Neuronal stem cell (in vitro differentiated cells): ENCODE measurements around the gene CC2D2B.
"Not testable (repeated sequence)": the region's sequence is repeated elsewhere in the genome, so short reads cannot be mapped to it uniquely, and the experiment has no call there.

Source experiments
- DNase-seq: peaks from one replicate; pipeline ENCODE4 v3.0.0-alpha.2; 2013; ENCODE audit warnings: low spot score
- H2AFZ ChIP-seq: one replicate; pipeline ENCODE4 v1.6.1; 2013; ENCODE audit warnings: mild to moderate bottlenecking, low read length, inconsistent platforms
- H2AK5ac ChIP-seq: 2 replicates; pipeline ENCODE4 v1.6.1; 2013; ENCODE audit warnings: low read depth, mild to moderate bottlenecking, inconsistent platforms, low read length, moderate library complexity, mixed read lengths
- H2BK120ac ChIP-seq: 2 replicates; pipeline ENCODE4 v1.6.1; 2013; ENCODE audit warnings: low read depth, mild to moderate bottlenecking, inconsistent platforms, low read length, moderate library complexity, mixed read lengths
- H2BK12ac ChIP-seq: one replicate; pipeline ENCODE4 v1.6.1; 2013; ENCODE audit warnings: low read length, inconsistent platforms
- H2BK15ac ChIP-seq: 2 replicates; pipeline ENCODE4 v1.6.1; 2013; ENCODE audit warnings: mild to moderate bottlenecking, low read length, inconsistent platforms, mixed read lengths
- H2BK5ac ChIP-seq: one replicate; pipeline ENCODE4 v1.6.1; 2013; ENCODE audit warnings: inconsistent platforms, mild to moderate bottlenecking, low read length, moderate library complexity
- H3K14ac ChIP-seq: one replicate; pipeline ENCODE4 v1.6.1; 2013; ENCODE audit warnings: low read length, inconsistent platforms
- H3K18ac ChIP-seq: 2 replicates; pipeline ENCODE4 v1.6.1; 2013; ENCODE audit warnings: low read length, inconsistent platforms
- H3K23ac ChIP-seq: 2 replicates; pipeline ENCODE4 v1.6.1; 2013; ENCODE audit warnings: low read depth, mild to moderate bottlenecking, mixed read lengths, low read length, inconsistent platforms; ENCODE audit not compliant: poor library complexity
- H3K27ac ChIP-seq: replicated peaks from 3 replicates; pipeline ENCODE4 v1.5.1; 2013; ENCODE audit warnings: low read length, inconsistent platforms
- H3K27me3 ChIP-seq, 3 experiments: 2 replicates each; pipeline ENCODE4 v1.6.1; 2013; ENCODE audit warnings: low read length in 3 of 3, mild to moderate bottlenecking in 2 of 3, inconsistent platforms in 1 of 3, low read depth in 1 of 3, mixed read lengths in 1 of 3, moderate library complexity in 1 of 3; ENCODE audit not compliant: control insufficient read depth in 3 of 3, insufficient read depth in 3 of 3
- H3K36me3 ChIP-seq, 2 donors: replicated peaks in 1 of 2; 2 replicates each; pipeline ENCODE4 v1.6.1; 2013; ENCODE audit warnings: low read length in 2 of 2; ENCODE audit not compliant: control insufficient read depth in 2 of 2, insufficient read depth in 2 of 2
- H3K4ac ChIP-seq: 2 replicates; pipeline ENCODE4 v1.6.1; 2013; ENCODE audit warnings: inconsistent platforms, mild to moderate bottlenecking, low read length, moderate library complexity
- H3K4me1 ChIP-seq, 2 donors: 1 replicate in 1 of 2; 2 replicates in 1 of 2; pipeline ENCODE4 v1.6.1; 2013; ENCODE audit warnings: low read length in 2 of 2, low read depth in 1 of 2; ENCODE audit not compliant: control insufficient read depth in 2 of 2, insufficient read depth in 1 of 2
- H3K4me2 ChIP-seq: one replicate; pipeline ENCODE4 v1.6.1; 2013; ENCODE audit warnings: mild to moderate bottlenecking, low read length, inconsistent platforms; ENCODE audit not compliant: insufficient read depth, poor library complexity, severe bottlenecking
- H3K4me3 ChIP-seq, 2 donors: 2 replicates each; pipeline ENCODE4 v1.5.1; 2013; ENCODE audit warnings: low read length in 2 of 2, mild to moderate bottlenecking in 2 of 2, inconsistent platforms in 1 of 2, moderate library complexity in 1 of 2
- H3K79me1 ChIP-seq: one replicate; pipeline ENCODE4 v1.6.1; 2013; ENCODE audit warnings: low read depth, mild to moderate bottlenecking, inconsistent platforms, low read length, moderate library complexity
- H3K9ac ChIP-seq: one replicate; pipeline ENCODE4 v1.6.1; 2013; ENCODE audit warnings: mild to moderate bottlenecking, low read depth, low read length, inconsistent platforms; ENCODE audit not compliant: poor library complexity
- H3K9me3 ChIP-seq, 2 donors: replicated peaks in 1 of 2; 2 replicates each; pipeline versions ENCODE3 to v1.6.1; 2013; ENCODE audit warnings: low read length in 2 of 2, mild to moderate bottlenecking in 2 of 2, inconsistent platforms in 1 of 2, low read depth in 1 of 2, mixed read lengths in 1 of 2, moderate library complexity in 1 of 2; ENCODE audit not compliant: control insufficient read depth in 2 of 2, insufficient read depth in 1 of 2
- H4K8ac ChIP-seq: one replicate; pipeline ENCODE4 v1.6.1; 2013; ENCODE audit warnings: low read depth, mild to moderate bottlenecking, inconsistent platforms, low read length, moderate library complexity
- H4K91ac ChIP-seq: one replicate; pipeline ENCODE4 v1.6.1; 2013; ENCODE audit warnings: low read length, low read depth, mild to moderate bottlenecking, inconsistent platforms; ENCODE audit not compliant: poor library complexity
- WGBS, 2 donors: extraction: QIAGEN DNeasy Blood & Tissue Kit; methylation state at CpG; one replicate each; pipeline ENCODE4 v1.1.7; 2013; ENCODE audit warnings: missing lambda C conversion rate in 2 of 2, mixed read lengths in 1 of 2; ENCODE audit not compliant: insufficient read length in 2 of 2, insufficient replicate concordance in 1 of 2; ENCODE audit errors: extremely low coverage in 2 of 2; 5-methylcytosine and 5-hydroxymethylcytosine counted together

The CC2D2B gene

DNA sequence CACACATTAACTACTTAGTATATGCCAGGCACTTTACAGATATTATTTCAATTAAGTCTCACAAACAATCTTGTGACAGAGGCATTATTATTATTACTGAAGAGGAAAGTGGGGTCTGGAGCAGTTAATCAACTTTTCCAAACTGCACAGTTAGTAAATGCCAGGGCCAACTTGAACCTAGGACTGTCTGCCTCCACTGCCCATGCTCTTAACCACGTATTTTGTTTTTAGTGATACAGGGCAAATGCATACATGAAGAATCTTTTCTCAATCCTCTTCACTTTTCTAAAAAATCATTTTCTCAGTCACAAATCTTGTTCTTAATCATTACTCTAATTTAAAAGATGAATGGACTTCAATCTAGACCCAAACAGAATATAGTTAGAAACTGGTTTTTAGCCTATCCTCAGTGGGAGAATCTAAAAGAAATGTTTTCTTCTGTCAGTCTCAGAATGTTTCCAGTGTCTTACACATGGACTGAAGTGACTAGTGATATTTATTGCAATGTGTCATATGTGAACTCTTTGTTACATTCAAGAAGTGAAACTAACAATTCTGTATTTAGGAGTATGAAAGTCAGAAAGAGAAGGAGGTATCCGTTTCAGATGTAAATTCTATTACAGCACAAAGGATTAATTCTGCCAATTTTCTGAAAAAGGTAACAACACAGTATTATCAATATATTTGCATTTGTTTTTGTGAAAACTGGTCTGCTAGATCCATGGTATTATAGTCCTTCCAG is 80.1 kb downstream of the CC2D2B start:
- H3K27ac ChIP-seq: no peak overlapping the region
- H3K4me3 ChIP-seq: no peak overlapping the region
- H2BK120ac ChIP-seq: no peak overlapping the region
- H3K23ac ChIP-seq: no peak overlapping the region
- no peak overlapping the region for H3K4ac ChIP-seq
- WGBS, 2 donors: no CpG with 5 or more reads among the region's 2 CpGs
- no peaks in the 10 kb centered on the region for H3K79me1 ChIP-seq
- H3K27me3 ChIP-seq: peaks cover 0 to 38% (median 0%) of the 10 kb centered on the region in 3 experiments
- H3K9me3 ChIP-seq: no peaks in the 10 kb centered on the region
- H3K18ac ChIP-seq: no peak overlapping the region
- no peak overlapping the region for H3K14ac ChIP-seq
- no peaks in the 10 kb centered on the region for H3K4me1 ChIP-seq
- no peak overlapping the region for H2BK5ac ChIP-seq
- no peak overlapping the region for H2BK12ac ChIP-seq
- H3K9ac ChIP-seq: no peak overlapping the region
- H3K4me2 ChIP-seq: no peak overlapping the region
- no peak overlapping the region for H4K8ac ChIP-seq
- no peak for DNase-seq
- no peaks in the 10 kb centered on the region for H3K36me3 ChIP-seq
- no peak overlapping the region for H2BK15ac ChIP-seq
- no peak overlapping the region for H4K91ac ChIP-seq
- H2AK5ac ChIP-seq: no peak overlapping the region
- no peak overlapping the region for H2AFZ ChIP-seq

DNA sequence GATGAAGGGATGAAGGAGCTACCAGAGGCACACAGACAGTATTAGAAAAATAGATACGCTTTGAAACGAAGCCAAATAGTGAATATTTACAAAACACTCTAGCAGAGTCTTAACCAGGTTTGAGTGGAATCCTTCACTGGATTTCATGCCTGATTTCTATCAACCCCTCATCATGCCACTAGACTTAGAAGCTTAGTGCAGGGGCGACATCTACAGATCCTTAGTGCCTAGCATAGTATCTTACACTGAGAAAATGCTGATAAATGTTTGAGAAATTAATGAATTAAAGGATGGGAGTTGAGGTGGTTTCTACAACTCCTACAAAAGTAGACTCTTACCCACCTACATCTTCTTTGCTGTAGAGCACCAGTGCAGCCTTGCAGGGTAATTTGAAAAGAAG is 80.9 kb downstream of the CC2D2B start:
- Histone ChIP-seq H3K36me3 (no peaks in the 10 kb centered on the region), H2AK5ac (no peak overlapping the region), H2BK15ac (no peak overlapping the region), H4K91ac (no peak overlapping the region), H2BK5ac (no peak overlapping the region), H3K18ac (no peak overlapping the region), H3K27me3 (peaks cover 0 to 40% (median 0%) of the 10 kb centered on the region in 3 experiments), H3K23ac (no peak overlapping the region), H3K9me3 (no peaks in the 10 kb centered on the region), H2AFZ (no peak overlapping the region), H3K79me1 (no peaks in the 10 kb centered on the region), H2BK12ac (no peak overlapping the region), H3K27ac (no peak overlapping the region), H3K4me1 (no peaks in the 10 kb centered on the region), H3K14ac (no peak overlapping the region), H3K9ac (no peak overlapping the region), H3K4me3 (no peak overlapping the region), H2BK120ac (no peak overlapping the region), H3K4me2 (no peak overlapping the region), H4K8ac (no peak overlapping the region), H3K4ac (no peak overlapping the region)
- no CpG with 5 or more reads among the region's 3 CpGs for WGBS, 2 donors
- no peak for DNase-seq

DNA sequence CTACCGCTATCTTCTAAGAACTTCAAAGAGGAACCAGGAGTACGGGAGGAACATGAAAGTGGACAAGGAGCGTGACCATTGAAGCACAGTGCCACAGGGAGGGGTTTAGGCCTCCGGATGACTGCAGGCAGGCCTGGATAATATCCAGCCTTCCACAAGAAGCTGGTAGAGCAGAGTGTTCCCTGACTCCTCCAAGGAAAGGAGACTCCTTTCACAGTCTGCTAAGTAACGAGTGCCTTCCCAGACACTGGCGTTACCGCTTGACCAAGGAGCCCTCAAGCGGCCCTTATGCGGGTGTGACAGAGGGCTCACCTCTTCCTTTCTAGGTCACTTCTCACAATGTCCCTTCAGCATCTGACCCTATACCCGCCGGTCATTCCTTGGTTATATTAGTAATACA is 86.6 kb downstream of the CC2D2B start:
- H3K4ac ChIP-seq, H2BK120ac ChIP-seq, H2AFZ ChIP-seq, H3K79me1 ChIP-seq, H3K18ac ChIP-seq, H3K4me3 ChIP-seq, H3K4me1 ChIP-seq, DNase-seq, H4K8ac ChIP-seq, H3K9ac ChIP-seq, H3K36me3 ChIP-seq, H2AK5ac ChIP-seq, H3K4me2 ChIP-seq, H3K23ac ChIP-seq, H3K9me3 ChIP-seq, H2BK15ac ChIP-seq, H3K14ac ChIP-seq, H2BK12ac ChIP-seq, H4K91ac ChIP-seq, H2BK5ac ChIP-seq, H3K27ac ChIP-seq: not testable (repeated sequence)
- peaks cover 0 to 23% (median 0%) of the 10 kb centered on the region in 3 experiments for H3K27me3 ChIP-seq
- WGBS, 2 donors: no CpG with 5 or more reads among the region's 11 CpGs

DNA sequence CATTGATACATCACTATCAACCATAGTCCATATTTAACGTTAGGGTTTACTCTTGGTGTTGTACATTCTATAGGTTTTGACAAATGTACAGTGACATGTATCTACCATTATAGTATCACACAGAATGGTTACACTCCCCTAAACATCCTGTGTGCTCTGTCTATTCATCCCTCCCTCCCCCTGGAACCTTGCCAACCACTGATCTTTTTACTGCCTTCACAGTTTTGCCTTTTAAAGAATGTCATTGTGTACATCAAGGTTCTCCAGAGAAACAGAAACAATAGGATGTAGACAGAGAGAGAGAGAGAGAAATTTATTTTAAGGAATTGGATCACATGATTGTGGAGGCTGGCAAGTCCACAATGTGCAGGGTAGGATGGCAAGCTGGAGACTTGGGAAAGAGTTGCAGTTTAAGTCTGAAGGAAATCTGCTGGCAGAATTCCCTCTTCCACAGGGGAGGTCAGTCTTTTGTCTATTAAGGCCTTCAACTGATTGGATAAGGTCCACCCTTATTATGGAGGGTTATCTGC is 90.5 kb downstream of the CC2D2B start:
- Histone ChIP-seq H3K9ac (no peak overlapping the region), H2AK5ac (no peak overlapping the region), H3K79me1 (no peaks in the 10 kb centered on the region), H3K36me3 (no peaks in the 10 kb centered on the region), H3K4me1 (no peaks in the 10 kb centered on the region), H3K14ac (no peak overlapping the region), H3K4me2 (no peak overlapping the region), H3K9me3 (no peaks in the 10 kb centered on the region), H2BK120ac (no peak overlapping the region), H2BK15ac (no peak overlapping the region), H2BK12ac (no peak overlapping the region), H3K4ac (no peak overlapping the region), H3K23ac (no peak overlapping the region), H2AFZ (no peak overlapping the region), H3K4me3 (no peak overlapping the region), H4K8ac (no peak overlapping the region), H4K91ac (no peak overlapping the region), H3K27ac (no peak overlapping the region), H3K18ac (no peak overlapping the region), H2BK5ac (no peak overlapping the region), H3K27me3 (no peaks in the 10 kb centered on the region)
- DNase-seq: no peak
- no CpG with 5 or more reads among the region's 1 CpG for WGBS, 2 donors
